Fibroblast of lung (primary cell): ENCODE results near the gene ME1.

Source experiments
- EZH2 ChIP-seq: IDR thresholded peaks from 2 replicates; pipeline ENCODE4 v1.5.1; 2012; ENCODE audit warnings: low read length, control low read depth, mild to moderate bottlenecking; ENCODE audit errors: missing control alignments
- TF ChIP-seq, protein P1 (sequence below), 2 donors: IDR thresholded peaks in 1 of 2; conservative IDR thresholded peaks in 1 of 2; 1 replicate in 1 of 2; 2 replicates in 1 of 2; pipeline ENCODE4 v1.5.1; 2011 to 2012; ENCODE audit warnings: low read length in 2 of 2, control low read depth in 1 of 2, inconsistent platforms in 1 of 2, low read depth in 1 of 2, mild to moderate bottlenecking in 1 of 2

DNA sequence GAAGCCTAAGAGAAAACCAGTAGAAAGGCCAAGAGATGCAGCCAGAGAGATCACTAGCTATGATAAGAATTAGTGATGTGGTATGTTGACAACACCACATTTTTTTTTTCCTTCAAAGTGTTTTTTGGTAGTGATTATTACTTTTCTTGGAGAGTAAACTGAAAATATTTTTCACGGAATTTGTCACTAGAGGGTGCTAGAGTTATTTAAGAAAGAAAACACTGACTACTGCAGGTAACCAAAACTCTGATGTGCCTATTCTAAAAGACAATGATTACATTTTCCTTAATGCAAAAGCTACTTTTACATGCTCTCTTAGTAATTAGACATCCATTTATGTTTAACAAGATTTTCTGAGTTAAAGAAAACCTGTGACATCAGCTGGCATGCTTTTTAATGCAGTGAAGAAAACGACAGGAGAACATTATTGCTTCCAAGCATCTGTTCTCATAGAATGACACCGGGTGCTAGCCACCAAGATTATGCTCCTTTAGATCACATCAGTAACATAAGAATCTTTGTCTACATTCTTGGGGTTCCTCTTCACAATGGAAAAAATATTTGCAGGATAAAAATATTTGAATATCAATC, 208.9 kb downstream of the ME1 start:
- TF ChIP-seq, protein P1, sequence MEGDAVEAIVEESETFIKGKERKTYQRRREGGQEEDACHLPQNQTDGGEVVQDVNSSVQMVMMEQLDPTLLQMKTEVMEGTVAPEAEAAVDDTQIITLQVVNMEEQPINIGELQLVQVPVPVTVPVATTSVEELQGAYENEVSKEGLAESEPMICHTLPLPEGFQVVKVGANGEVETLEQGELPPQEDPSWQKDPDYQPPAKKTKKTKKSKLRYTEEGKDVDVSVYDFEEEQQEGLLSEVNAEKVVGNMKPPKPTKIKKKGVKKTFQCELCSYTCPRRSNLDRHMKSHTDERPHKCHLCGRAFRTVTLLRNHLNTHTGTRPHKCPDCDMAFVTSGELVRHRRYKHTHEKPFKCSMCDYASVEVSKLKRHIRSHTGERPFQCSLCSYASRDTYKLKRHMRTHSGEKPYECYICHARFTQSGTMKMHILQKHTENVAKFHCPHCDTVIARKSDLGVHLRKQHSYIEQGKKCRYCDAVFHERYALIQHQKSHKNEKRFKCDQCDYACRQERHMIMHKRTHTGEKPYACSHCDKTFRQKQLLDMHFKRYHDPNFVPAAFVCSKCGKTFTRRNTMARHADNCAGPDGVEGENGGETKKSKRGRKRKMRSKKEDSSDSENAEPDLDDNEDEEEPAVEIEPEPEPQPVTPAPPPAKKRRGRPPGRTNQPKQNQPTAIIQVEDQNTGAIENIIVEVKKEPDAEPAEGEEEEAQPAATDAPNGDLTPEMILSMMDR (conservative IDR thresholded peaks at IDR 0.05 in 1 of 2, IDR thresholded peaks at IDR 0.05 in 1 of 2; ENCODE audit: low read depth in 1 of 2, low read length in 2 of 2) = peak in 1 of 2 donors; percentile 36
- no peak for TF ChIP-seq EZH2
